HS-5 (cell line): ENCODE results near the gene MMP10.

ENCODE experiments used
- DNase-seq: peaks from one replicate; pipeline ENCODE4 v3.0.0-alpha.2; 2012; ENCODE audit warnings: low read depth

The MMP10 gene

GRCh38 chr11:102780491-102780918 lies at the start of gene MMP10:
Gene MMP10, minus strand, starts transcription at chr11:102780628. Its CDS starts 37 bp downstream, at chr11:102780591.
- DNase-seq = no peak

- no peak for DNase-seq
Measured at GRCh38 chr11:102829316-102830000, 49.0 kb upstream of the MMP10 start.

- DNase-seq = no peak
Measured at GRCh38 chr11:102824556-102824955, 44.1 kb upstream of the MMP10 start.

- no peak for DNase-seq
Measured at GRCh38 chr11:102819491-102819890, 39.1 kb upstream of the MMP10 start.

- no peak for DNase-seq
Measured at GRCh38 chr11:102813484-102813883, 33.1 kb upstream of the MMP10 start.

GRCh38 chr11:102812188-102812587 lies 31.8 kb upstream of the MMP10 start:
- no peak for DNase-seq

GRCh38 chr11:102810950-102811660 lies 30.7 kb upstream of the MMP10 start:
- DNase-seq = no peak

GRCh38 chr11:102809971-102810370 lies 29.5 kb upstream of the MMP10 start:
- DNase-seq = no peak

GRCh38 chr11:102807921-102808320 lies 27.5 kb upstream of the MMP10 start:
- DNase-seq = no peak

- DNase-seq = no peak
Measured at GRCh38 chr11:102806296-102806695, 25.9 kb upstream of the MMP10 start.

- peak; percentile 86 for DNase-seq
Measured at GRCh38 chr11:102802341-102802740, 21.9 kb upstream of the MMP10 start.

GRCh38 chr11:102800767-102801166 lies 20.3 kb upstream of the MMP10 start:
- DNase-seq = no peak

- DNase-seq = no peak
Measured at GRCh38 chr11:102799681-102800340, 19.4 kb upstream of the MMP10 start.

GRCh38 chr11:102798012-102798746 lies 17.8 kb upstream of the MMP10 start, which contains the start of gene MMP1:
Gene MMP1, minus strand, starts transcription at chr11:102798160. Its CDS starts 68 bp downstream, at chr11:102798092.
- peak; percentile 68 for DNase-seq

- DNase-seq = no peak
Measured at GRCh38 chr11:102794382-102794781, 14.0 kb upstream of the MMP10 start.

GRCh38 chr11:102793677-102794290 lies 13.4 kb upstream of the MMP10 start:
- DNase-seq = no peak

- no peak for DNase-seq
Measured at GRCh38 chr11:102792604-102793003, 12.2 kb upstream of the MMP10 start.

GRCh38 chr11:102791271-102792036 lies 11.0 kb upstream of the MMP10 start:
- no peak for DNase-seq

GRCh38 chr11:102788334-102788995 lies 8.0 kb upstream of the MMP10 start:
- no peak for DNase-seq

- DNase-seq = no peak
Measured at GRCh38 chr11:102784380-102784779, 4.0 kb upstream of the MMP10 start.
